GM12872 (cell line): ENCODE results near the gene CLPTM1L.

ENCODE experiments used
- CTCF ChIP-seq: IDR thresholded peaks from 3 replicates; pipeline ENCODE4 v1.5.1; 2011; ENCODE audit warnings: low read depth, mild to moderate bottlenecking, low read length, moderate library complexity; ENCODE audit not compliant: insufficient read depth

The CLPTM1L gene

GRCh38 chr5:1352231-1353219 is 7.6 kb upstream of the CLPTM1L start:
- no peak for TF ChIP-seq CTCF

- no peak for TF ChIP-seq CTCF
Measured at GRCh38 chr5:1351156-1351555, 6.3 kb upstream of the CLPTM1L start.

- no peak for TF ChIP-seq CTCF
Measured at GRCh38 chr5:1349246-1349645, 4.3 kb upstream of the CLPTM1L start.

GRCh38 chr5:1348986-1349245 is 4.0 kb upstream of the CLPTM1L start:
- TF ChIP-seq CTCF = no peak; the same call in 2 of the 3 replicates

- TF ChIP-seq CTCF = no peak
Measured at GRCh38 chr5:1347571-1347970, 2.7 kb upstream of the CLPTM1L start.

GRCh38 chr5:1346627-1347440 is 1.9 kb upstream of the CLPTM1L start:
- no peak for TF ChIP-seq CTCF

- no peak for TF ChIP-seq CTCF
Measured at GRCh38 chr5:1345876-1346626, 1.2 kb upstream of the CLPTM1L start.
